A673 (cell line): ENCODE measurements around the gene BBS4. TPM values are rescaled to one million over a fixed set of nuclear protein-coding genes. Genes with fewer than 3 reads are reported as not detected.

ENCODE experiments used
- BruUV-seq: library from RNA; stranded (reverse); fragments of 400-500 nt; replicated peaks from 2 replicates; lab custom pipeline; 2021; lab: Mats Ljungman, UMichigan
- CTCF ChIA-PET: fragments of 300-600 bp; sonication (Branson Sonifier 250); formaldehyde crosslinking; loops from one replicate; lab custom pipeline; 2022; ENCODE audit warnings: antibody characterized with exemption; lab: Charles Lee
- POLR2A ChIA-PET: fragments of 300-600 bp; sonication (Branson Sonifier 250); formaldehyde crosslinking; loops from one replicate; lab custom pipeline; 2022; ENCODE audit warnings: antibody characterized with exemption; ENCODE audit not compliant: low non-redundant PET; lab: Charles Lee
- DNase-seq: peaks from one replicate; pipeline ENCODE4 v3.0.0-alpha.2; 2015; ENCODE audit warnings: low spot score
- H3K27ac ChIP-seq: fragments of 200-600 bp; sonication (generic); 2 replicates; pipeline ENCODE4 v1.5.1; 2016; ENCODE audit warnings: mixed run types, low read depth, mild to moderate bottlenecking, mixed read lengths, antibody characterized with exemption, low read length; ENCODE audit not compliant: poor library complexity, severe bottlenecking
- H3K27me3 ChIP-seq: fragments of 200-600 bp; sonication (generic); replicated peaks from 2 replicates; pipeline ENCODE4 v1.6.1; 2017; ENCODE audit warnings: mixed run types, low read depth, mild to moderate bottlenecking, mixed read lengths, antibody characterized with exemption, low read length; ENCODE audit not compliant: insufficient read depth, poor library complexity
- H3K36me3 ChIP-seq: fragments of 200-600 bp; sonication (generic); 2 replicates; pipeline ENCODE4 v1.6.1; 2016; ENCODE audit warnings: mixed run types, mild to moderate bottlenecking, mixed read lengths, antibody characterized with exemption, low read length; ENCODE audit not compliant: insufficient read depth, poor library complexity, severe bottlenecking
- H3K4me1 ChIP-seq: fragments of 200-600 bp; sonication (generic); 2 replicates; pipeline ENCODE4 v1.6.1; 2017; ENCODE audit warnings: mixed run types, mild to moderate bottlenecking, mixed read lengths, antibody characterized with exemption, low read length; ENCODE audit not compliant: insufficient read depth, poor library complexity, severe bottlenecking
- H3K4me3 ChIP-seq: fragments of 200-600 bp; sonication (generic); 2 replicates; pipeline ENCODE4 v1.5.1; 2016; ENCODE audit warnings: low read depth, mixed run types, mild to moderate bottlenecking, mixed read lengths, low read length; ENCODE audit not compliant: poor library complexity, severe bottlenecking
- H3K9me3 ChIP-seq: fragments of 200-600 bp; sonication (generic); 2 replicates; pipeline ENCODE4 v1.6.1; 2016; ENCODE audit warnings: mixed run types, low read depth, mild to moderate bottlenecking, mixed read lengths, antibody characterized with exemption, low read length; ENCODE audit not compliant: poor library complexity, severe bottlenecking
- CTCF ChIP-seq: fragments of 300-800, 200-600 bp; sonication (generic); conservative IDR thresholded peaks from 2 replicates; pipeline ENCODE4 v1.5.1; 2017; ENCODE audit warnings: low read depth, mild to moderate bottlenecking, antibody characterized with exemption, low read length, moderate library complexity, mixed read lengths
- EZH2 ChIP-seq: fragments of 200-600 bp; sonication (generic); IDR thresholded peaks from 2 replicates; pipeline ENCODE4 v1.6.1; 2017; ENCODE audit warnings: borderline replicate concordance, low read depth, mild to moderate bottlenecking, mixed read lengths, antibody characterized with exemption, low read length; ENCODE audit not compliant: poor library complexity, severe bottlenecking
- intact Hi-C: fragments of 100-400 bp; cut with micrococcal nuclease; formaldehyde crosslinking; loops from one replicate; pipeline ENCODE4 v1.10.0; 2022; ENCODE audit not compliant: unreplicated experiment
- total RNA-seq: library from RNA; stranded (reverse); gene quantifications from 2 replicates; pipeline ENCODE4 v1.2.3, GENCODE V29; 2021

Gene BBS4
- total RNA-seq, 1 experiment from 2014 or later = 22.9 TPM

- no TSS peak for BruUV-seq
- Histone ChIP-seq H3K27ac (no peak overlapping the region), H3K4me1 (peaks cover 12% of the 10 kb centered on the region), H3K36me3 (no peaks in the 10 kb centered on the region), H3K27me3 (no peaks in the 10 kb centered on the region), H3K9me3 (no peaks in the 10 kb centered on the region), H3K4me3 (no peak overlapping the region)
- DNase-seq = no peak
- ChIA-PET POLR2A (no interaction called here), CTCF (no interaction called here)
- no peak for TF ChIP-seq CTCF
- TF ChIP-seq EZH2 = no peak
- intact Hi-C loops = loop anchor here (5.0 kb wide), 1 partner anchor 486 kb away; no protein-coding TSS in a partner anchor
Observed at GRCh38 chr15:72781631-72782030, 95.6 kb downstream of the BBS4 start.

- TF ChIP-seq EZH2 (no peak), CTCF (no peak)
- peak overlapping the region; percentile 94 for H3K4me3 ChIP-seq
- ChIA-PET POLR2A (no interaction called here), CTCF (no interaction called here)
- peaks cover 12% of the 10 kb centered on the region for H3K4me1 ChIP-seq
- H3K9me3 ChIP-seq = no peaks in the 10 kb centered on the region
- DNase-seq = no peak
- H3K27ac ChIP-seq = peak overlapping the region; percentile 88
- intact Hi-C loops = loop anchor here (5.0 kb wide), 1 partner anchor 485 kb away; no protein-coding TSS in a partner anchor
- no peaks in the 10 kb centered on the region for H3K36me3 ChIP-seq
- no peaks in the 10 kb centered on the region for H3K27me3 ChIP-seq
- BruUV-seq = TSS peak; percentile 64
Observed at GRCh38 chr15:72782274-72783003, 96.4 kb downstream of the BBS4 start.

GRCh38 chr15:72783004-72783639, 97.1 kb downstream of the BBS4 start:
- Histone ChIP-seq H3K4me3 (peak overlapping the region; percentile 94), H3K9me3 (no peaks in the 10 kb centered on the region), H3K27me3 (no peaks in the 10 kb centered on the region), H3K4me1 (peaks cover 12% of the 10 kb centered on the region), H3K27ac (peak overlapping the region; percentile 88), H3K36me3 (no peaks in the 10 kb centered on the region)
- intact Hi-C loops = loop anchor here (5.0 kb wide), 1 partner anchor 484 kb away; no protein-coding TSS in a partner anchor
- ChIA-PET CTCF (no interaction called here), POLR2A (no interaction called here)
- BruUV-seq = no TSS peak
- DNase-seq = no peak
- TF ChIP-seq CTCF (no peak), EZH2 (no peak)
